ENCODE measurements around the gene GPR158. TPM values are rescaled to one million over a fixed set of nuclear protein-coding genes. Genes with fewer than 3 reads are reported as not detected.

GPR158 gene
- total RNA-seq, 1 donor from 2014 or later = 0.52 TPM

DNA sequence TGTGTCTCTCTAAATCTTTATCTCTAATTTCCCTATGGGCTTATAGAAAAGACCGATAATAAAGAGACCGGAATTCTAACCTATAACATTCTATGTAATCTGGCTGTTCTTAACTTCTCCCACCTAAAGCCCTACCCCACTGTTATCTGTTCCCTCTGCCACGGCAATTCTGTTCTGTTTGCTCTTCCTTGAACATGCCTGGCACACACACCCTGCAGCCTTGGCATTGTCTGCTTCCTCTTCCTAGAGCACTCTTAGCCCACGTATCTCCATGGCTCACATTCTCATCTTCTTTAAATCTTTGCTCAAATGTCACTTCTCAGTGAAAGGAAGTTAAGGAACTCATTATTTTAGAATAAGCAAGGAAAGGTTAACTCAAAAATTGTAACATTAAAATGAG lies 309.2 kb downstream of the GPR158 start:
- Histone ChIP-seq H3K27me3 (ENCODE audit: control insufficient read depth in 3 of 3, insufficient read depth in 3 of 3, low read length in 3 of 3) (no peaks in the 10 kb centered on the region), H3K27ac (ENCODE audit: low read depth, low read length) (no peak overlapping the region), H3K4me1 (ENCODE audit: control insufficient read depth in 3 of 3, insufficient read depth in 3 of 3, low read length in 3 of 3) (no peaks in the 10 kb centered on the region), H3K36me3 (ENCODE audit: control insufficient read depth in 3 of 3, insufficient read depth in 3 of 3, low read length in 3 of 3) (no peaks in the 10 kb centered on the region), H3K9ac (ENCODE audit: low read depth in 1 of 3, low read length in 3 of 3) (no peak overlapping the region), H3K4me3 (ENCODE audit: low read length in 3 of 3) (no peak overlapping the region), H3K9me3 (ENCODE audit: control insufficient read depth in 3 of 3, low read length in 3 of 3) (peaks cover 0 to 5% (median 3%) of the 10 kb centered on the region in 3 donors)

DNA sequence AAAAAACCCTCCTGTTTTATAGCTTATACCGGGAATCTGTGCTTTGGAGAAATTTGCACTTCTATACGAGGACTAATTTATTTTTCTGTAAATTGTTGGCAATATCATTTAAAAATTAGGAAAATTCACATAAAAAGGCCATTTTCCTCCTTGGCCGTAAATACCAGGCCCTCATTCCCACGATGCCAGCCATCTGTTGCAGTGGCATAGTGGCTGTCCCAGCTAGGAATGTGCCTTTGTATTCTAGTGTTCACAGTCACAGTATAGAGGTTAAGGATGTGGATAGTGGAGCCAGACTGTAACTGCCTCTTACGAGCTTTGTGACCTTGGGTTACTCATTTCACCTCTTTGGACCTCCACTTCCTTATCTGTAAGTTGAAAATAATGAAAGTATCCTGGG lies 312.5 kb downstream of the GPR158 start:
- no peak overlapping the region for H3K4me3 ChIP-seq (ENCODE audit: low read length in 3 of 3)
- H3K36me3 ChIP-seq (ENCODE audit: control insufficient read depth in 3 of 3, insufficient read depth in 3 of 3, low read length in 3 of 3) = no peaks in the 10 kb centered on the region
- no peaks in the 10 kb centered on the region for H3K27me3 ChIP-seq (ENCODE audit: control insufficient read depth in 3 of 3, insufficient read depth in 3 of 3, low read length in 3 of 3)
- no peak overlapping the region for H3K9ac ChIP-seq (ENCODE audit: low read depth in 1 of 3, low read length in 3 of 3)
- H3K9me3 ChIP-seq (ENCODE audit: control insufficient read depth in 3 of 3, low read length in 3 of 3) = peaks cover 0 to 5% (median 3%) of the 10 kb centered on the region in 3 donors
- no peak overlapping the region for H3K27ac ChIP-seq (ENCODE audit: low read depth, low read length)
- H3K4me1 ChIP-seq (ENCODE audit: control insufficient read depth in 3 of 3, insufficient read depth in 3 of 3, low read length in 3 of 3) = no peaks in the 10 kb centered on the region

DNA sequence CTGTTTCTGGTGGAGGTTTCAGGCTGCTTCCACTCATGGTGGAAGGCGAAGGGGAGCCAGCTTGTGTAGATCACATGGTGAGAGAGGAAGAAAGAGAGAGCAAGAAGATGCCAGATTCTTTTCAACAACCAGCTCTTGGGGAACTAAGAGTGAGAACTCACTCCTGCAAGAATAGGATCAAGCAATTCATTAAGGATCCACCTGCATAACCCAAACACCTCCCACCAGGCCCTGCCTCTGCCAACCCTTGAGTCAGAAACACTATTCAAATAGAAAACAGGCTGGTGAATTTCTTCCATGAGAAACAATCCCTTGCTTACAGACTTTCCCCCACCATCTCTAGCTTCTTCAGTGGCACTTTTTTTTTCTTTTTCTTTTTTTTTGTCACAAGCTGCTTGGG lies 317.2 kb downstream of the GPR158 start:
- Histone ChIP-seq H3K9ac (ENCODE audit: low read depth in 1 of 3, low read length in 3 of 3) (no peak overlapping the region), H3K36me3 (ENCODE audit: control insufficient read depth in 3 of 3, insufficient read depth in 3 of 3, low read length in 3 of 3) (no peaks in the 10 kb centered on the region), H3K27ac (ENCODE audit: low read depth, low read length) (no peak overlapping the region), H3K4me1 (ENCODE audit: control insufficient read depth in 3 of 3, insufficient read depth in 3 of 3, low read length in 3 of 3) (no peaks in the 10 kb centered on the region), H3K27me3 (ENCODE audit: control insufficient read depth in 3 of 3, insufficient read depth in 3 of 3, low read length in 3 of 3) (no peaks in the 10 kb centered on the region), H3K9me3 (ENCODE audit: control insufficient read depth in 3 of 3, low read length in 3 of 3) (peaks cover 0 to 2% (median 0%) of the 10 kb centered on the region in 3 donors), H3K4me3 (ENCODE audit: low read length in 3 of 3) (no peak overlapping the region)

DNA sequence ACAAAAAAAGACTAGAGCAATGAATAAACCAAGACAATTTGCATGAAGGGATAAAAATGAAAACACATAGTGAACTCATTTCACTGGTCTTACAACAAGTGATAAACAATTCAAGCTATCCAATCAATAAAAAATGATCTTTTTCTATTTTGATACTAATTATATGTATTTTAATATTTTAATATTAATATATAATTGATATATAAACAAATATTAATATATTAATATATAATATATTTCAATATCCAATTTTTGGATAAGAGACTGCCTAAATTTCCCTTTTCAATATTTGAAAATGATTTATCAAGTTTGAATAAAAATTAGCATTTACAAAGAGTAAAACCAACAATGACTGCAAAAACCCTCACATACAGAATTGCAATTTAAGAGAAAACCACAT lies 317.9 kb downstream of the GPR158 start:
- H3K4me3 ChIP-seq (ENCODE audit: low read length in 3 of 3) = no peak overlapping the region
- H3K9me3 ChIP-seq (ENCODE audit: control insufficient read depth in 3 of 3, low read length in 3 of 3) = no peaks in the 10 kb centered on the region
- H3K36me3 ChIP-seq (ENCODE audit: control insufficient read depth in 3 of 3, insufficient read depth in 3 of 3, low read length in 3 of 3) = no peaks in the 10 kb centered on the region
- H3K27me3 ChIP-seq (ENCODE audit: control insufficient read depth in 3 of 3, insufficient read depth in 3 of 3, low read length in 3 of 3) = no peaks in the 10 kb centered on the region
- H3K27ac ChIP-seq (ENCODE audit: low read depth, low read length) = no peak overlapping the region
- no peak overlapping the region for H3K9ac ChIP-seq (ENCODE audit: low read depth in 1 of 3, low read length in 3 of 3)
- no peaks in the 10 kb centered on the region for H3K4me1 ChIP-seq (ENCODE audit: control insufficient read depth in 3 of 3, insufficient read depth in 3 of 3, low read length in 3 of 3)

DNA sequence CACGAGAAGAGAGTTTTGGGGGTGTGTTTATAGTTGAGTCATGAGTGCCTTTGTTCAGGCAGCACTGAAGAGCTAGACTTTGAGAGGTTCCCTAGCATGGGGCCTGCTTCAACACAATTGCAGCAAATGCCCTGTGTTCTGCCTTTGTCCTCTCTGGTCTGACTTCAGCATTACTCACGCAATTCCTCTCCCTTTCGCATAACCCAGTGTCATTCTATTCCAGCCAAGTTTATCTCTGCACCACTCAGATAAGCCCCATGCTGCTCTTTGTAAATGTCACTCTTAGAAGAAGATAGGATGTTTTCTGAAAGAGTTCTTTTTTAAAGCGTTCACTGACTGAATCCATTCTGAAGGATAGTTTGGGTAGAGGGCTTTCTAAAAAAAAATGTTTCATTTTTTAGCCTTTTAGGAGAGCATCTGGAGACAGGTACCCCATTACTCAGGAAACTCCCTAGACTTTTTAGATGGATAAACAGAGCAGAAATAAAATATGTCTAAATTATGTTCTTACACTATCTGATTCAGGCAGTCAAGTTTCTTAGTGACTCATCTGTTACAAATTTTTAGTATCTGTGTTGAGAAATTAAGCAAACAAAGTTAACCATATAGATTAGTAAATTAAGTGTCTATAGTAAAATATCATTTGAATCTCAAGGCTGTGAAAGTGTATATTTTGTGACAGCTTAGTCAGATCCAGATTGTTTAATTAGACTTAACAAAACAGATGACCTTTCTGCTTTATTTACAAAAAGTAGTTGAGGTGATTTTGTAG lies 318.5 kb downstream of the GPR158 start:
- no peaks in the 10 kb centered on the region for H3K9me3 ChIP-seq (ENCODE audit: control insufficient read depth in 3 of 3, low read length in 3 of 3)
- no peaks in the 10 kb centered on the region for H3K27me3 ChIP-seq (ENCODE audit: control insufficient read depth in 3 of 3, insufficient read depth in 3 of 3, low read length in 3 of 3)
- H3K9ac ChIP-seq (ENCODE audit: low read depth in 1 of 3, low read length in 3 of 3) = no peak overlapping the region
- no peaks in the 10 kb centered on the region for H3K4me1 ChIP-seq (ENCODE audit: control insufficient read depth in 3 of 3, insufficient read depth in 3 of 3, low read length in 3 of 3)
- H3K4me3 ChIP-seq (ENCODE audit: low read length in 3 of 3) = no peak overlapping the region
- H3K36me3 ChIP-seq (ENCODE audit: control insufficient read depth in 3 of 3, insufficient read depth in 3 of 3, low read length in 3 of 3) = no peaks in the 10 kb centered on the region
- no peak overlapping the region for H3K27ac ChIP-seq (ENCODE audit: low read depth, low read length)

DNA sequence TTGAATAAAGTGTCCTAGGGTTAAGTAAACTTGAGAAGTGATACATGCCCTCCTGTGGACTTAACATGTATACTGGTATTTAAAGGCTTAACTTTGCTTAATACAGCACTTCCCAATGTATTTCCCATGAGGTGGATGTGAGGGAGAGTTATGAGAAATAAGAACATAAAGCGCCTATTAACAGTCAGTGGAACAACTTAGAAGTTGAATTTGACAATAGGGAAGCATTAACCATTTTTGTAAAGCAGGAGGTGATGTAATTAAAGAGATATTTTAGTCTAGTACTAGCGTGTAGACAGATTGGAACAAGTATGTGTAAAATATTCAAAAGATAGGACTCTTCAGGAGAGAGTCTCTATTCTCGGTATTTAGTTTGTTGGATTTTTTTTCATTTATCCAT lies 322.4 kb downstream of the GPR158 start:
- no peak overlapping the region for H3K9ac ChIP-seq (ENCODE audit: low read depth in 1 of 3, low read length in 3 of 3)
- H3K27ac ChIP-seq (ENCODE audit: low read depth, low read length) = no peak overlapping the region
- no peaks in the 10 kb centered on the region for H3K36me3 ChIP-seq (ENCODE audit: control insufficient read depth in 3 of 3, insufficient read depth in 3 of 3, low read length in 3 of 3)
- H3K27me3 ChIP-seq (ENCODE audit: control insufficient read depth in 3 of 3, insufficient read depth in 3 of 3, low read length in 3 of 3) = no peaks in the 10 kb centered on the region
- H3K4me3 ChIP-seq (ENCODE audit: low read length in 3 of 3) = no peak overlapping the region
- no peaks in the 10 kb centered on the region for H3K9me3 ChIP-seq (ENCODE audit: control insufficient read depth in 3 of 3, low read length in 3 of 3)
- peaks cover 1 to 8% (median 4%) of the 10 kb centered on the region in 3 donors for H3K4me1 ChIP-seq (ENCODE audit: control insufficient read depth in 3 of 3, insufficient read depth in 3 of 3, low read length in 3 of 3)

DNA sequence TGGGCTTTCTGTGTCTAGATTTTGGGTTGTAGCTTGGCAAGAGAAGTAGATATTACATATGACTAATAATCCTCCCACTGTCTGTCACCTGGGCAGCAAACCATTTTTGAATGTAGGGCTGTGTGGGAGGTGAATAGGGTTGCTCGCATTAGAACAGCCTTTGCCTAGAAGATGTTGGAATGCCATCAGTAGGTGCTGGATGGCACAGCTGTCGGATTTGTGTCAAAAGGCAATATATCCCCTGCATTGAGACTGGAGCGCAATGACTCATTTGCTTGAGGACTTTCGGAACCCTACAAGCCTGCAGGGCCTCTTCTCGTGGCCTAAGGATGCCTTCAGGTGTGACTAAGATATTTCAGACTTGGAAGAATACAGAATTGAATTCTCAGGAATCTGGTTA lies 323.8 kb downstream of the GPR158 start:
- H3K4me3 ChIP-seq (ENCODE audit: low read length in 3 of 3) = no peak overlapping the region
- H3K27me3 ChIP-seq (ENCODE audit: control insufficient read depth in 3 of 3, insufficient read depth in 3 of 3, low read length in 3 of 3) = no peaks in the 10 kb centered on the region
- H3K27ac ChIP-seq (ENCODE audit: low read depth, low read length) = no peak overlapping the region
- peaks cover 3 to 15% (median 5%) of the 10 kb centered on the region in 3 donors for H3K4me1 ChIP-seq (ENCODE audit: control insufficient read depth in 3 of 3, insufficient read depth in 3 of 3, low read length in 3 of 3)
- no peaks in the 10 kb centered on the region for H3K9me3 ChIP-seq (ENCODE audit: control insufficient read depth in 3 of 3, low read length in 3 of 3)
- H3K9ac ChIP-seq (ENCODE audit: low read depth in 1 of 3, low read length in 3 of 3) = no peak overlapping the region
- no peaks in the 10 kb centered on the region for H3K36me3 ChIP-seq (ENCODE audit: control insufficient read depth in 3 of 3, insufficient read depth in 3 of 3, low read length in 3 of 3)

DNA sequence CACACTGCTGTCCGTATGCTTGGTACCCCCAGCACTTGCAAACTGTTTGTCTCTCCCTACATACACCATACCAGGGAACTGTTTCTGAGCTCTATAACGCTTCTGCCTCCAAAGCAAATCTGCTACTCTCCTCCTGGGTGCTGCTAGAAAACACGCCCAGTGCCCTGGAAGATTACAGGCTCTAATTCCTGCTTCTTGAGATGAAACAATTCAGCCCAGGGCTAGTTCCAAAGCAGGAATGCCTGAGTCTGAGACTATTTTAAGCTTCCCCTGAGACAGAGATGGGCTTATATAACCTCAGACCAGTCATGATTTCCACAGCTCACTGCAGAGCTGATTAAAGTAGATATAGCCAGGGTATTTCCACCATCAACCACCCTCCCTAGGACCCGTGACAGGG lies 327.1 kb downstream of the GPR158 start:
- Histone ChIP-seq H3K9me3 (ENCODE audit: control insufficient read depth in 3 of 3, low read length in 3 of 3) (no peaks in the 10 kb centered on the region), H3K27ac (ENCODE audit: low read depth, low read length) (no peak overlapping the region), H3K27me3 (ENCODE audit: control insufficient read depth in 3 of 3, insufficient read depth in 3 of 3, low read length in 3 of 3) (no peaks in the 10 kb centered on the region), H3K4me3 (ENCODE audit: low read length in 3 of 3) (no peak overlapping the region), H3K4me1 (ENCODE audit: control insufficient read depth in 3 of 3, insufficient read depth in 3 of 3, low read length in 3 of 3) (peaks cover 3 to 15% (median 5%) of the 10 kb centered on the region in 3 donors), H3K9ac (ENCODE audit: low read depth in 1 of 3, low read length in 3 of 3) (no peak overlapping the region), H3K36me3 (ENCODE audit: control insufficient read depth in 3 of 3, insufficient read depth in 3 of 3, low read length in 3 of 3) (no peaks in the 10 kb centered on the region)

DNA sequence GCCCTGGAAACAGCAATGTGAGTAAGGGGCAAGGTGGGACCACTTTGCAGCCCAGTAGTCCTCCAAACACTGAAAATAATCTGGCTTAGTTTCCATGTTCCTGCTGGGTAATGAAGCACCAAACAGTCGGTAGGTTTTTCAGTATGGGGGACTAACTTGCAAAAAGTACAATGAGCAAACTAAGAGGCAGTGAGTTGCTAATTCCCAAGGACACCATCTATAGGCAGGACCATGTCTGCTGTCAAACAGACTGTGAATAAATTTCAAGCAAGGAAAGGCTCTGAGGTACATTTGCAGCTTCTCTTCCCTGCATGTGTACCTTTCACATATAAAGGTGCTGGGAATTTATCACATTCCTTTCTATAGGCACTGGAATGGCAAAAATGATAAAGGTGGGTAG lies 327.7 kb downstream of the GPR158 start:
- Histone ChIP-seq H3K27ac (ENCODE audit: low read depth, low read length) (no peak overlapping the region), H3K27me3 (ENCODE audit: control insufficient read depth in 3 of 3, insufficient read depth in 3 of 3, low read length in 3 of 3) (no peaks in the 10 kb centered on the region), H3K9ac (ENCODE audit: low read depth in 1 of 3, low read length in 3 of 3) (no peak overlapping the region), H3K36me3 (ENCODE audit: control insufficient read depth in 3 of 3, insufficient read depth in 3 of 3, low read length in 3 of 3) (no peaks in the 10 kb centered on the region), H3K4me3 (ENCODE audit: low read length in 3 of 3) (no peak overlapping the region), H3K4me1 (ENCODE audit: control insufficient read depth in 3 of 3, insufficient read depth in 3 of 3, low read length in 3 of 3) (peaks cover 3 to 15% (median 5%) of the 10 kb centered on the region in 3 donors), H3K9me3 (ENCODE audit: control insufficient read depth in 3 of 3, low read length in 3 of 3) (no peaks in the 10 kb centered on the region)

DNA sequence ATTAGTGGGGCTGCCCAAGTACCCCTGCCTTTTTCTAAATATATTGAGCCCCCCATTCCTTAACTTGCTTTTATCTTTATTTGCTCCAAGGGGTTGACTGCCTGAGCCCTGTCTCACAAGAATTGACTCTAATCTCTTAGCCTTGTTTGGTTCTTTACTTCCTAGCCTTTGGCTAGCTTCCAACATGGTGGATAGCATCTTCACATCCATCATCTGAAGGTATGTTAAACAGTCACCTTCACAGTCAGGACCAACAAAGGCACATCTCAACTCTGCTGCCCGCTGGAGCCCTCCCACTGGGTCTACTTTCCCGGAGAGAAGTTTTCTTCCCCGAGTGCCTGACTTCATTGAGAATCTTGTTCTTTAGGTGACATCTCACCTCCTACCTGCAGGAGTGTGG lies 329.5 kb downstream of the GPR158 start:
- Histone ChIP-seq H3K9me3 (ENCODE audit: control insufficient read depth in 3 of 3, low read length in 3 of 3) (no peaks in the 10 kb centered on the region), H3K4me3 (ENCODE audit: low read length in 3 of 3) (no peak overlapping the region), H3K27me3 (ENCODE audit: control insufficient read depth in 3 of 3, insufficient read depth in 3 of 3, low read length in 3 of 3) (no peaks in the 10 kb centered on the region), H3K4me1 (ENCODE audit: control insufficient read depth in 3 of 3, insufficient read depth in 3 of 3, low read length in 3 of 3) (peaks cover 3 to 15% (median 5%) of the 10 kb centered on the region in 3 donors), H3K36me3 (ENCODE audit: control insufficient read depth in 3 of 3, insufficient read depth in 3 of 3, low read length in 3 of 3) (no peaks in the 10 kb centered on the region), H3K27ac (ENCODE audit: low read depth, low read length) (no peak overlapping the region), H3K9ac (ENCODE audit: low read depth in 1 of 3, low read length in 3 of 3) (no peak overlapping the region)

All from skeletal muscle tissue (tissue), 4 donors.